ENCODE data around the gene NRIP1. TPM values are rescaled to one million over a fixed set of nuclear protein-coding genes. Genes with fewer than 3 reads are reported as not detected.

The NRIP1 gene
- total and polyA plus RNA-seq, 11 donors, result 2.9 to 32.0 (median 17.6) TPM

DNA sequence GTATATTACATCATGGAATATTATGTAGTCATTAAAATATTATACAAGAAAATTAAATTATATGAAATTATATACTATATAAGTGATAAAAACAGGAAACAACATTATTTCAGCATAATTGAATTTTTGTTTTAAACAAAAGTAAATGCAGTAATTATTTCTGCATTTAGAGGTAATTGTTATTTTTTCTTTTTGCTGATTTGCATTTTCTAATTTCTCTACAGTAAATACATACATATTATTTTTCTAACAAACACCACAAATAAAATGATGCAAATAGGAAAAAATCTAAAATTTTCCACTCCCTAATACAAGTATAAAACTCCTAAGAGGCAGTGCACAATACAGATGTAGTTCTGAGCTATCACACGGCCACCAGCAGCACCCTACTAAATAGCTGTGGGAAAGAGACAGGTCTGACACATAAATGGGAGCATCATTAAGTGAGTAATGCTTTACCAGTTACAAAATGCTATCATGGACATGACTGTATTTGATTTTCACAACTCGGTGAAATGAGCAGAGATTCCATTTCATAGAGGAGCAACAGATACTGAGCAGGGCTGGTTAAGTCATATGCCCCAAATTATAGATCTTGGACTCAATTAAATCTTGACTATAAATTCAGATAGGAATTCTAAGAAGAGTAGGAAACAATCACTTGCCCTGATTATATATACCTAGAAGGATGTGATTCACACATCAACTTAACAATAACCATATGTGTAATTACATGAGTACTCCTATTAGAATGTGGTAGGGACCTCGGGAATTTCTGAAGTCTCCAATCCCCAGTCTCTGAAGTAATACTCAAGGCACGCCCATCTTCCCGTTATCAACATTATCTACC, 49.0 kb downstream of the NRIP1 start:
- Histone ChIP-seq H3K4me3 (no peak overlapping the region), H3K36me3 (peaks cover 0 to 5% (median 0%) of the 10 kb centered on the region in 9 donors), H3K27ac (no peak overlapping the region), H3K4me1 (peaks cover 0 to 9% (median 1%) of the 10 kb centered on the region in 12 donors), H3K27me3 (no peaks in the 10 kb centered on the region), H3K9me3 (no peaks in the 10 kb centered on the region)
- no peak for DNase-seq
- 87 to 93% (median 90%) methylated on average over 5 of the region's 5 CpGs for WGBS, 4 donors
- ATAC-seq, result no peak
- no peak for TF ChIP-seq CTCF (IDR thresholded peaks at IDR 0.05)
- TF ChIP-seq POLR2A (IDR thresholded peaks at IDR 0.05), result no peak
- intact Hi-C loops (cut with DNase I), result no loop called here

DNA sequence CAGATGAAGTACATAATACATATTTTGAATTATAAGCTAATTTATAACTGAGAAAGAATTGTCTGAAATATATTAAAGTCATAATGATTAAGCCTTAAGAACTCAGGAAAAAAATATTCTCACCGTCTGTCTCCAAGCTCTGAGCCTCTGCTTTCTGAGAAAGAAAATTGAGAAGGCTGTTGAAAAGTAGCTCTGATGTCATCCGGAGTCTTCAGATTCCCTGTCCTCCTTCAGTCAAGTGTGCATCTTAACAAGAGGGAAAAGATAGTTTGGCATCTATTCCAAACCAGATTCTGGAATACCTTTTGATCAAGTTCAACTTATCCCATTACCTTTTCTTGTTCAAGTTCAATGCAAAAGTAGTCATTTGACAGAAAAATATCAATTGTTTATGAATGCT, 50.6 kb downstream of the NRIP1 start:
- no peak for TF ChIP-seq CTCF (IDR thresholded peaks at IDR 0.05)
- no peak for TF ChIP-seq POLR2A (IDR thresholded peaks at IDR 0.05)
- Histone ChIP-seq H3K9me3 (no peaks in the 10 kb centered on the region), H3K4me3 (no peak overlapping the region), H3K27ac (no peak overlapping the region), H3K36me3 (peaks cover 0 to 7% (median 0%) of the 10 kb centered on the region in 9 donors), H3K27me3 (no peaks in the 10 kb centered on the region), H3K4me1 (peaks cover 0 to 9% (median 1%) of the 10 kb centered on the region in 12 donors)
- DNase-seq (no peak), ATAC-seq (no peak)
- 65 to 75% (median 69%) methylated on average over 2 of the region's 2 CpGs for WGBS, 4 donors
- intact Hi-C loops (cut with DNase I), result no loop called here

DNA sequence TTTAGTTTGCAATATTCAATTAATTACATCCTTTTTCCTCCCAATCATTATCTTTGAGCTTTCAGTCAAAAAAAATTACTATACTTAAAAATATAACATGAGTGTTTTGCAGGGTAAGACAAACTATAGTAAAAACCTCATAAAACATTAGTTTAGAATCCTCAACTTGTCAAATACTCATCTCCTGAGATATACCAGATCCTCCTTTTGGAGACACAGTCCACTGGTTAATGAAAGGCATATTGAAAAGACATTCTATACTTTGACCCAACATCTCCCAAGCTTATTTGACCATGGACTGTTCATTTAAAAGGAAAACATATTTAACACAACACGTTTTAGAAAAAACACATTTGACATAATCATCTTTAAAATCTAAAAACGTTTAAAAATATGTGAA, 52.8 kb downstream of the NRIP1 start:
- no peak overlapping the region for H3K4me3 ChIP-seq

More for the DNA sequence above, 52.8 kb downstream of the NRIP1 start:
- H3K27me3 ChIP-seq, result no peaks in the 10 kb centered on the region
- TF ChIP-seq POLR2A (IDR thresholded peaks at IDR 0.05), result no peak
- TF ChIP-seq CTCF (IDR thresholded peaks at IDR 0.05), result no peak
- 79 to 84% (median 83%) methylated on average over 2 of the region's 2 CpGs for WGBS, 4 donors
- ATAC-seq, result no peak
- no peak for DNase-seq
- peaks cover 0 to 7% (median 0%) of the 10 kb centered on the region in 9 donors for H3K36me3 ChIP-seq
- H3K4me1 ChIP-seq, result peaks cover 0 to 10% (median under 1%) of the 10 kb centered on the region in 12 donors
- intact Hi-C loops (cut with DNase I), result no loop called here
- H3K9me3 ChIP-seq, result no peaks in the 10 kb centered on the region
- H3K27ac ChIP-seq, result no peak overlapping the region
